NT2/D1 (cell line): Measurements from ENCODE around the gene RAP2A.

Experiments
- SUZ12 ChIP-seq: IDR thresholded peaks from 2 replicates; pipeline ENCODE4 v1.6.1; 2011; ENCODE audit not compliant: insufficient read length, insufficient read depth; ENCODE audit errors: extremely low read depth
- YY1 ChIP-seq: IDR thresholded peaks from 2 replicates; pipeline ENCODE4 v1.6.1; 2011; ENCODE audit not compliant: insufficient read length, insufficient read depth

DNA sequence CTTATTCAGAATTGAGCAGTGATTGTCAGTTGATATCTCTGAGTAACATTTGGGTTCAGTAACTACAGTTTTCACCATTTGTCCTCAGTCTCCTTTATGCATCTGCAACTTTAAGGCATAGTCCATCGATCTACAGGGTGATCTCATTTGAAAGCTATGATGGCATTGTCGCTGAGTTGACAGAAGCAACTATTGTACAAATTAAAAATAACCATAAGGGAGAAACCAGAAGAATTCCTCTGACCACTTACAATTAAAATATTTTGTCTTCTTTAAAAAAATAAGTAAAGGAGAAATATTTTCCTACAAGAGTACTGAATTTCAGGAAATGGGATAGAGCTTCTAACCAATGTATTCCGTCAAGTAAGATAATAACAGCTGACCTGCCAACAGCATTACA lies 30.6 kb downstream of the RAP2A start:
- no peak for TF ChIP-seq SUZ12
- no peak for TF ChIP-seq YY1
